ENCODE measurements around the gene CLDN22.

The CLDN22 gene

GRCh38 chr4:183364025-183364424, 43.9 kb upstream of the CLDN22 start:
- no peak overlapping the region for H3K4me3 ChIP-seq (ENCODE audit: low read length)
- no peaks in the 10 kb centered on the region for H3K9me3 ChIP-seq (replicated peaks; ENCODE audit: insufficient read depth, low read length)
- H3F3A ChIP-seq (ENCODE audit: insufficient read depth, low read length) = no peaks in the 10 kb centered on the region
- no peaks in the 10 kb centered on the region for H3K9me2 ChIP-seq (replicated peaks; ENCODE audit: insufficient read depth, low read length)
- TF ChIP-seq CTCF (IDR thresholded peaks at IDR 0.05; ENCODE audit: low read length) (no peak), EZH2phosphoT487 (IDR thresholded peaks at IDR 0.05; ENCODE audit: low read length) (no peak), EZH2 (optimal IDR thresholded peaks at IDR 0.05; ENCODE audit: low read depth, low read length) (no peak)
- H3K27me3 ChIP-seq (replicated peaks; ENCODE audit: insufficient read depth, low read length) = no peaks in the 10 kb centered on the region
- no peaks in the 10 kb centered on the region for H3K79me2 ChIP-seq (ENCODE audit: low read length)
- H4K20me1 ChIP-seq (ENCODE audit: insufficient read depth, low read length) = no peaks in the 10 kb centered on the region
- no peaks in the 10 kb centered on the region for H3K36me3 ChIP-seq (replicated peaks; ENCODE audit: insufficient read depth, low read length)
- H2AFZ ChIP-seq (ENCODE audit: low read length) = no peak overlapping the region
- H3K4me1 ChIP-seq (ENCODE audit: low read length) = no peaks in the 10 kb centered on the region
- no peak overlapping the region for H3K9ac ChIP-seq (ENCODE audit: low read length)
- H3K27ac ChIP-seq (ENCODE audit: low read length) = no peak overlapping the region
- DNase-seq = no peak
- no peak overlapping the region for H3K4me2 ChIP-seq (ENCODE audit: low read depth, low read length)

GRCh38 chr4:183362916-183363542, 43.0 kb upstream of the CLDN22 start:
- no peak overlapping the region for H2AFZ ChIP-seq (ENCODE audit: low read length)
- H3K9me2 ChIP-seq (replicated peaks; ENCODE audit: insufficient read depth, low read length) = no peaks in the 10 kb centered on the region
- no peak for DNase-seq

GRCh38 chr4:183362036-183362435, 42.0 kb upstream of the CLDN22 start:
- Histone ChIP-seq H3K36me3 (replicated peaks; ENCODE audit: insufficient read depth, low read length) (no peaks in the 10 kb centered on the region), H3F3A (ENCODE audit: insufficient read depth, low read length) (no peaks in the 10 kb centered on the region)

More at GRCh38 chr4:183362916-183363542, 43.0 kb upstream of the CLDN22 start:
- Histone ChIP-seq H4K20me1 (ENCODE audit: insufficient read depth, low read length) (no peaks in the 10 kb centered on the region), H3K27me3 (replicated peaks; ENCODE audit: insufficient read depth, low read length) (no peaks in the 10 kb centered on the region), H3K4me3 (ENCODE audit: low read length) (no peak overlapping the region), H3K4me1 (ENCODE audit: low read length) (no peaks in the 10 kb centered on the region), H3F3A (ENCODE audit: insufficient read depth, low read length) (no peaks in the 10 kb centered on the region), H3K9me3 (replicated peaks; ENCODE audit: insufficient read depth, low read length) (no peaks in the 10 kb centered on the region), H3K27ac (ENCODE audit: low read length) (no peak overlapping the region), H3K36me3 (replicated peaks; ENCODE audit: insufficient read depth, low read length) (no peaks in the 10 kb centered on the region), H3K4me2 (ENCODE audit: low read depth, low read length) (no peak overlapping the region), H3K79me2 (ENCODE audit: low read length) (no peaks in the 10 kb centered on the region), H3K9ac (ENCODE audit: low read length) (no peak overlapping the region)
- TF ChIP-seq EZH2 (optimal IDR thresholded peaks at IDR 0.05; ENCODE audit: low read depth, low read length) = no peak
- no peak for TF ChIP-seq EZH2phosphoT487 (IDR thresholded peaks at IDR 0.05; ENCODE audit: low read length)
- no peak for TF ChIP-seq CTCF (IDR thresholded peaks at IDR 0.05; ENCODE audit: low read length)

More at GRCh38 chr4:183362036-183362435, 42.0 kb upstream of the CLDN22 start:
- Histone ChIP-seq H2AFZ (ENCODE audit: low read length) (no peak overlapping the region), H4K20me1 (ENCODE audit: insufficient read depth, low read length) (no peaks in the 10 kb centered on the region), H3K27ac (ENCODE audit: low read length) (no peak overlapping the region), H3K9me3 (replicated peaks; ENCODE audit: insufficient read depth, low read length) (no peaks in the 10 kb centered on the region), H3K4me1 (ENCODE audit: low read length) (no peaks in the 10 kb centered on the region), H3K9ac (ENCODE audit: low read length) (no peak overlapping the region), H3K4me2 (ENCODE audit: low read depth, low read length) (no peak overlapping the region), H3K27me3 (replicated peaks; ENCODE audit: insufficient read depth, low read length) (no peaks in the 10 kb centered on the region), H3K9me2 (replicated peaks; ENCODE audit: insufficient read depth, low read length) (no peaks in the 10 kb centered on the region), H3K4me3 (ENCODE audit: low read length) (no peak overlapping the region), H3K79me2 (ENCODE audit: low read length) (no peaks in the 10 kb centered on the region)
- TF ChIP-seq EZH2phosphoT487 (IDR thresholded peaks at IDR 0.05; ENCODE audit: low read length) (no peak), CTCF (IDR thresholded peaks at IDR 0.05; ENCODE audit: low read length) (no peak), EZH2 (optimal IDR thresholded peaks at IDR 0.05; ENCODE audit: low read depth, low read length) (no peak)
- DNase-seq = no peak
